ENCODE data around the gene P2RY8. TPM values are rescaled to one million over a fixed set of nuclear protein-coding genes. Genes with fewer than 3 reads are reported as not detected.
"Not testable (repeated sequence)": the region's sequence is repeated elsewhere in the genome, so short reads cannot be mapped to it uniquely, and the experiment has no call there.

Gene P2RY8
- total RNA-seq, 1 donor from 2014 or later = 0.13 TPM

GRCh38 chrX:1520350-1520749, 16.6 kb downstream of the P2RY8 start:
- no peak for DNase-seq (ENCODE audit: low read depth in 2 of 2)

DNA sequence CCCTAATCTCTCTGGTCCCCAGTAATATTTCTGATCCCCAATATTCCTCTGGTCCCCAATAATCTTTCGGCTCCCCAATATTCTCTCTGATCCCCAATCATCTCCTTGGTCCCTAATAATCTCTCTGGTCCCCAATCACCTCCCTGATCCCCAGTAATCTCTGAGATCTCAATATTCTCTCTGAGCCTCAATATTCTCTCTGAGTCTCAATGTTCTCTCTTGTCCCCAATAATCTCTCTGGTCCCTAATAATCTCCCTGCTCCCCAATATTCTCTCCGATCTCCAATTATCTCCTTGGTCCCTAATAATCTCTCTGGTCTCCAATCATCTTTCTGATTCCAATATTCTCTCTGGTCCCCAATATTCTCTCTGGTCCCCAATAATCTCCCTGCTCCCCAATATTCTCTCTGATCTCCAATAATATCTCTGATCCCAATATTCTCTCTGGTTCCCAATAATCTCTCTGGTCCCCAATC, 17.9 kb downstream of the P2RY8 start:
- no peak for DNase-seq (ENCODE audit: low read depth in 2 of 2)

DNA sequence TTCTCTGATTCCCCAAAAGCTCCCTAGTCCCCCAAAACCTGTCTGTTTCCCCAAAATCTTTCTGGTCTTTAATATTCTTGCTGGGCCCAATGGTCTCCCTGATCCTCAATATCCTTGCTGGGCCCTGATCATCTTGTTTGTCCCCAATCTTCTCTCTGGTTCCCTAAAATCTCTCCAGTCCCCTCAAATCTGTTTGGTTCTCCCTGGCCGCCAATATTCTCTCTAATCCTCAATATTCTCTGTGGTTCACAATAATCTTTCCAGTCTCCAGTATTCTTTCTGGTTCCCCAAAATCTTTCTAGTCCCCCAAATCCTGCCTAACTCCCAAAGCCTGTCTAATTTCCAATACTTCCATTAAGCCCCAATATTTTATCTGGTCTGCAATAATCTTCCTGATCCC, 18.5 kb downstream of the P2RY8 start:
- DNase-seq (ENCODE audit: low read depth in 2 of 2) = no peak

DNA sequence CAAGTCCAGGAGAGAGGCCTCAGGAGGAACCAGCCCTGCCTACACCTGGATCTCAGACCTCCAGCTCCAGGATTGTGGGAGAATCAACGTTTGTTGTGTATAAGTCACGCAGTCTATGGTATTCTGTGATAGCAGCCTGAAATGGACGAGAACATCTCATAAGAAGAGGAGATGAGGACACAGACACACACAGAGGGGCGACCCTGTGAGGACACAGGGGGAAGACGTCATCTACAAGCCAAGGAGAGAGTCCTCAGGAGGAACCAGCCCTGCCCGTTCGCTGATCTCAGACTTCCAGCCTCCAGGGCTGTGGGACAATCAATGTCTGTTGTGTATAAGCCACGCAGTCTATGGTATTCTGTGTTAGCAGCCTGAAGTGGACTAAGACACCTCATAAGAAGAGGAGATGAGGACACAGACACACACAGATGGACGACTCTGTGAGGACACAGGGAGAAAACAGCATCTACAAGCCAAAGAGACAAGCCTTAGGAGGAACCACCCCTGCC, 20.3 kb downstream of the P2RY8 start:
- DNase-seq (ENCODE audit: low read depth in 2 of 2) = no peak

DNA sequence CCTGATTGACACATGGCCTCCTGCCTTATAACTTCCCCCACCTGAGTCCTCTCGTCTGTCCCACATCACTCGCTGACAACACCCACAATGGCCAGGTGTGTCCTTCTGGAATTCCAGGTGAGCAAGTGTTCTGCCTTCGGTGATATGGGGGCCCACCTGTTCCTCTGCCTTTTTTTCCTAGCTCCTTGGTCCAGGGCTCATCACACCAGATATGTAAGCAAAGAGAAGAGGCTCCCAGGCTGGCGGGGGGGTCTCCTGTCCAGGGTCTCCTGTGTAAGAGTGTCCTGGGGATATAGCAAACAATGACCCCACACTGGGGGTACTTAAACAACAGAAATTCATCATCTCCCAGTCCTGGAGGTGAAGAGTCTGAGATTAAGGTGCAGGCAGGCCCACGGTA, 25.2 kb downstream of the P2RY8 start:
- DNase-seq (ENCODE audit: low read depth in 2 of 2) = no peak

GRCh38 chrX:1511150-1511549, 25.8 kb downstream of the P2RY8 start:
- no peak for DNase-seq (ENCODE audit: low read depth in 2 of 2)

DNA sequence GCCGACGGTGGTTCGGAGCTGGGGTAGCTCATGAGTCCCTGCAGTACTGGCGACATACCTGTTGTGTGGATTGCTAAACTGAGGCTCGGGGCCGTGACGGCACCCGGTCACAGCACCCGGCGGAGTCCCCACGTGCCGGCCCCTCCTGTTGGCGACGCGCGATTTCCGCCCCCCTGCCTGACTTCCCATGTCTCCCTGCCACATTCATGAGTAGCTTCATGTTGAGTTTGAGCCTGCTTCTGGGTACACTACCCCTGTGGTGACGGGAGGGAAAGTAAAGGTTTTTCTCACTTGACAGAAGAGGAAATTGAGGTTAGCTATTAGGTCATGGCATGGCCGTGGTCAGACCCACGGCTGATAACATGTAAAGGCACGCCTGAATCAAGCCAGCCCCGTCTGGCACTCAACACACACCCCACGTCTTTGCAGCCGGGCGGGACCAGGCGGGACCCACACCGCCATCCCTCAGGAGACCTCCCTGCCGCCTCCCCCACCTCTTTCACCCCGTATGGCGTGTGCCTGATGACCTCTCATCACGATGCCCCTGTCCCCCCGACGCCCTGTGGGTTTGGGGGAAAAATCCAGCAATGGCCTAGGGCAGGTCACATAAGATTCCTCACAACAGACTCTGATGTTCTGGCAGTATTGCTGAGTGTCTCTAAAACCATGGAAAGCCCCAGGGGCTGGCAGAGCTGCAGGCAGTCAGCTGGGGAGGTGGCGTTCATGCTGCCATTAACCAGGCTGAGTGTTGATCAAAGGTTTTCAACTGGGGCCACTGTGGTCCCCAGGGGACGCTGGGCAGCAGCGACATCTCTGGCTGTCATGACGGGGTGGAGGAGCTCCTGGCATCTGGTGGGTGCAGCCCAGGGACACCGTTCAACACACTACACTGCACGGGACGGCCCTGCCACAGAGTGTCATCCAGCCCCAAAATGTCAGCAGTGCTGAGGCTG, 29.2 kb downstream of the P2RY8 start:
- no peak for DNase-seq (ENCODE audit: low read depth in 2 of 2)

DNA sequence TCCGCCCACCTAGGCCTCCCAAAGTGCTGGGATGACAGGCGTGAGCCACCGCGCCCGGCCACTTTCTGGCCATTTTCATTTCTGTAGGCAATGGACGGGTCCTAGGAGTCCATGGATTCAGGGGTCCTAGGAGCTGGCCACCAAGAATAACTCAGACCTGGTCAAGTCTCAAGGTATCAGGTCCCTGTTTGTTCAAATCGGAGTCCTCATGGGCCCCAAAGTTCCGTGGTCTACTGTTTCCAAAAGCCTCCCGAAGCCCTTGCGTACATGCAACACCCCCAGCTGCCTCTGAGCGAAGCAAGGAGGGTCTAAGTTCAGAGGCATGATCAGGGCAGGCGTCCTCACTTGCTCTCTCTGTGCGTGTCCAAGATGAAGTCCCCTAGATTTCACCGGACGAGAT, 30.1 kb downstream of the P2RY8 start:
- DNase-seq (ENCODE audit: low read depth in 2 of 2) = no peak

DNA sequence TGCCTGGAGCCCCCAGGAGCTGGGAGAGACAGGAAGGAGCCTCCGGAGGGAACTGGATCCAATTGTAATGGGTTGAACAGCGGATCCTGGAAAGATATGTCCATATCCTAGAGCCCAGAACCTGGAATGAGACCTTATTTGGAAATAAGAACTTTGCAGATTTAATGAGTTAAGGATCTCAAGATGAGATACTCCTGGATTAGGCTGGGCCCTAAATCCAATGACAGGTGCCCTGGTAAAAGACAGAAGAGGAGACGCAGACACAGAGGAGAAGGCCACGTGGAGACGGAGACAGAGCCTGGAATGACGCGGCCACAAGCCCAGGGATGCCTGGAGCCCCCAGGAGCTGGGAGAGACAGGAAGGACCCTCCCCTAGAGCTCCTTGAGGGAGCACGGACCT, 34.1 kb downstream of the P2RY8 start:
- DNase-seq (ENCODE audit: low read depth in 2 of 2) = no peak

- DNase-seq (ENCODE audit: low read depth in 2 of 2) = no peak
Observed at GRCh38 chrX:1502241-1502640, 34.7 kb downstream of the P2RY8 start.

DNA sequence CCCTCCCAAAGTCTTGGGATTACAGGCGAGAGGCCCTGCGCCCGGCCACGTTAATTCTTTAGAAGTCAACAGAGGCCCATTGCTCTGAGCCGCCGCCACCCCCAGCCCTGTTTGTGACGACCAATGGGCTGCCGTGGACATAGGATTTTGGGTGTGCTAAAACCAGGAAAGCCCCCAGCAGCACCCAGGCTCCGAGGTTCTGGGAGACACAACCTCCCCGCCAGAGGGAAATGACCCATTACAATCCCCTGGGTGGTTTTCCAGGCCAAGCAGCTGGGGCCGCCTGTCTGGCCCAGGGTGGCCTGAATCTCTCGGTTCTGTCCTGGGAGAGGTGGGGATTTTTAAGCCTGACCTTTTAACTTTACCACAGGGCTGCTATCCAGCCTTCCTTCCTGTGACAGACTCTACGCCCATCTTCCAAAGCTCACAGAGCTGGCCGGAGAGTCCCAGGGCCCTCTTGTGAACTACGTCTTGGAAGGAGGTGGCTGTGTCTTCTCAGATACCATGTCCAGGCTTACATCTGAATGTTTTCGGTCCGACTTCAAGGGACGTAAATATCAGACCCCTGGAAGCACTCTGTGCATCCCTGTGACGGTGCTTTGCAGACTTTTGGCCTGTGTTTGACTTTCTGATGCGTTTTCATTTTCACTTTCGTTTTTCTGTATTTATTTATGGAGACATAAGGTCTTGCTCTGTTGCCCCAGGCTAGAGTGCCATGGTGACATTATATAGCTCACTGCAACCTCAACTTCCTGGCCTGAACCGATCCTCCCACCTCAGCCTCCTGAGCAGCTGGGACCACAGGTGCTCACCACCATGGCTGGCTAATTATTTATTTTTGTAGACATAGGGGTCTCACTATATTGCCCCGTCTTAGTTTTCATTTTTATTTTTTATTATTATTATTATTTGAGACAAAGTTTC, 36.0 kb downstream of the P2RY8 start:
- DNase-seq (ENCODE audit: low read depth in 2 of 2) = peak in 1 of 2 donors; percentile 1

GRCh38 chrX:1496076-1496475, 40.9 kb downstream of the P2RY8 start:
- DNase-seq (ENCODE audit: low read depth in 2 of 2) = no peak

- DNase-seq (ENCODE audit: low read depth in 2 of 2) = no peak
Observed at GRCh38 chrX:1493877-1494510, 43.0 kb downstream of the P2RY8 start.

DNA sequence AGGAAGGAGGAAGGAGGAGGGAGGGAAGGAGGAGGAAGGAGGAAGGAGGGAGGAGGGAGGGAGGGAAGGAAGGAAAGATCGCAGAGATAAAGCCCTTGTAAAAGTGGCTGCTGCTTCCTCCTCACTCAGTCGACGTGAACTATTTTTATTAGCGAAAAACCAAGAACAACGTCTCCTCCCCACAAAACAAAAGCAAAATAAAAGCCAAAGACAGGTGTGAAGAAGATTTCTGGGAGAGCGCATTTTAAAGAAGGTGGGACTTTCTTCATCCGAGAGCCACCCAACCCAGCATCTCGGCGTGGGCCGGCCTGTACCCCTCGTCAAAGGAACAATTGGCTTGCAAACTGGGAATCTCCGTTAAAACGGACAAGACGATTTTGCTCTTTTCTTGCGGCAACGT, 43.6 kb downstream of the P2RY8 start:
- no peak for DNase-seq (ENCODE audit: low read depth in 2 of 2)

- DNase-seq (ENCODE audit: low read depth in 2 of 2) = no peak
Observed at GRCh38 chrX:1492421-1493012, 44.5 kb downstream of the P2RY8 start.

DNA sequence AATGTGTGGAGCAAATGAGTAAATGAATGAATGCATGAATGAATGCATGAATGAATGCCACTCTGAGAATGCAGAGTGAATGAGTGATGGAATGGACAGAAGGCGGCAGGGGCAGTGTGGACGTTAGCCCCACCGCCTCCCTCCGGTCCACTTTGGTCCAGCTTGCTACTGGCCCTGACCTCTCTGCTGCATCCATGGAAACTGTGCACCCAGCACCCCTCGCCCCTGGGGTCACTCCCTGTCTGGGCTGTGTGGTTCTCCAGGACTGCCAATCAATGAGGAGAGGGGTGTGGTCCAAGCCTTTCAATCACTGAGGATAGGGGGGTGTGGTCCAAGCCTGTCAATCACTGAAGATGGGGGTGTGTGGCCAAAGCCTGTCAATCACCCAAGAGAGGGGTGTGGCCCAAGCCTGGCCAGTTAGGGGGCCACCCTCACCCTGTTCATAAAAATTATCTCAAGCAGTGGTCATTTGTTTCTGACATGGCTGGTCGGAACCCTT, 45.1 kb downstream of the P2RY8 start:
- peak in 1 of 2 donors; percentile 18 for DNase-seq (ENCODE audit: low read depth in 2 of 2)

GRCh38 chrX:1491248-1491647, 45.7 kb downstream of the P2RY8 start:
- DNase-seq (ENCODE audit: low read depth in 2 of 2) = not testable (repeated sequence)

- not testable (repeated sequence) for DNase-seq (ENCODE audit: low read depth in 2 of 2)
Observed at GRCh38 chrX:1490723-1491122, 46.3 kb downstream of the P2RY8 start.

DNA sequence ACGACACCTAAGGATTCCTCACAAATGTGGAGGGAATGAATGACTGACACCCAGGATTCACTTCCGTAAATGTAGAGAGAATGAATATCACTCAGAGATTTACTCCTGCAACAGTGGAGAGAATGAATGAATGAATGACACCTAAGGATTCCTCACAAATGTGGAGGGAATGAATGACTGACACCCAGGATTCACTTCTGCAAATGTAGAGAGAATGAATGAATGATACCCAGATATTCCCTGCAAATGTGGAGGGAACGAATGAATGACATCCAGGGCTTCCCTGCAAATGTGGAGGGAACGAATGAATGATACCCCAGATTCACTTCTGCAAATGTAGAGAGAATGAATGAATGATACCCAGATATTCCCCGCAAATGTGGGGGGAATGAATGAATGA, 47.6 kb downstream of the P2RY8 start:
- not testable (repeated sequence) for DNase-seq (ENCODE audit: low read depth in 2 of 2)

DNA sequence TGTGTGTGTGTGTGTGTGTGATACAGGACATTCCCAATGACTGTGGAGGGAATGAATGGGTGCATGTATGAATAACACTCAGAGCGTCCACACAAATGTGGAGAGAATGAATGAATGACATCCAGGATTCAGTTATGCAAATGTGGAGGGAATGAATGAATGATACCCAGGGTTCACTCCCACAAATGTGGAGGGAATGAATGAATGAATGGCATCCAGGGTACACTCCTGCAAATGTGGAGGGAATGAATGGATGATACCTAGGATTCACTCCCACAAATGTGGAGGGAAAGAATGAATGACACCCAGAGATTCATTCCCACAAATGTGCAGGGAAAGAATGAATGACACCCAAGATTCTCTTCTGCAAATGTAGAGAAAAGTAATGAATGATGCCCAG, 48.2 kb downstream of the P2RY8 start:
- DNase-seq (ENCODE audit: low read depth in 2 of 2) = no peak

- DNase-seq (ENCODE audit: low read depth in 2 of 2) = no peak
Observed at GRCh38 chrX:1488141-1488540, 48.8 kb downstream of the P2RY8 start.
